SK-N-SH (cell line): Measurements from ENCODE around the gene ASIC4. TPM values are rescaled to one million over a fixed set of nuclear protein-coding genes. Genes with fewer than 3 reads are reported as not detected.
A peak's percentile ranks its signal among the peaks of the same experiment; 100 is the strongest.

Experiments
- CTCF ChIA-PET: fragments of 300-600, 350-600 bp; formaldehyde crosslinking; extraction: SDS; loops from one replicate; lab custom pipeline; 2021; lab: Yijun Ruan, JAX
- POLR2A ChIA-PET: fragments of 350-600 bp; sonication (Branson Sonifier 250); formaldehyde crosslinking; extraction: SDS; loops from one replicate; lab custom pipeline; 2020; ENCODE audit warnings: antibody characterized with exemption, inconsistent platforms; lab: Yijun Ruan, JAX
- DNase-seq: peaks from one replicate; pipeline ENCODE4 v3.0.0; 2012
- H2AFZ ChIP-seq: fragments of 200-600 bp; sonication (generic); 2 replicates; pipeline ENCODE4 v1.8.1; 2016; ENCODE audit warnings: antibody characterized with exemption, mild to moderate bottlenecking, low read depth
- H3F3A ChIP-seq: fragments of 200-600 bp; sonication (generic); replicated peaks from 2 replicates; pipeline ENCODE3; 2016; ENCODE audit warnings: antibody characterized with exemption, mild to moderate bottlenecking; ENCODE audit not compliant: insufficient read depth
- H3K27ac ChIP-seq, 2 experiments: fragments of 200-500 bp in 1 of 2; fragments of 200-600 bp in 1 of 2; sonication (Bioruptor generic) in 1 of 2; sonication (generic), shearing (Covaris generic) in 1 of 2; 2 replicates each; pipeline versions ENCODE4 v1.5.1 to v1.6.1; 2014 to 2016; ENCODE audit warnings: low read depth in 2 of 2, inconsistent platforms in 1 of 2, low read length in 1 of 2, mild to moderate bottlenecking in 1 of 2, mixed read lengths in 1 of 2
- H3K27me3 ChIP-seq: fragments of 200-600 bp; sonication (generic), shearing (Covaris generic); 2 replicates; pipeline ENCODE4 v1.6.1; 2016; ENCODE audit warnings: mixed run types; ENCODE audit not compliant: insufficient read depth
- H3K36me3 ChIP-seq, 2 experiments: fragments of 200-500 bp in 1 of 2; fragments of 200-600 bp in 1 of 2; sonication (Bioruptor generic) in 1 of 2; sonication (generic) in 1 of 2; replicated peaks in 1 of 2; 2 replicates each; pipeline versions ENCODE3 to v1.5.1; 2014 to 2016; ENCODE audit warnings: low read length in 1 of 2, mild to moderate bottlenecking in 1 of 2; ENCODE audit not compliant: insufficient read depth in 2 of 2, control insufficient read depth in 1 of 2
- H3K4me1 ChIP-seq, 2 experiments: fragments of 200-500 bp in 1 of 2; fragments of 200-600 bp in 1 of 2; sonication (Bioruptor generic) in 1 of 2; sonication (generic), shearing (Covaris generic) in 1 of 2; 2 replicates each; pipeline versions ENCODE4 v1.5.1 to v1.6.1; 2014 to 2016; ENCODE audit warnings: low read depth in 1 of 2, low read length in 1 of 2, mixed run types in 1 of 2; ENCODE audit not compliant: insufficient read depth in 2 of 2, control insufficient read depth in 1 of 2
- H3K4me2 ChIP-seq: fragments of 200-600 bp; sonication (generic), shearing (Covaris generic); 2 replicates; pipeline ENCODE4 v1.6.1; 2017; ENCODE audit warnings: mixed run types
- H3K4me3 ChIP-seq, 2 experiments: fragments of 200-500 bp in 1 of 2; fragments of 200-600 bp in 1 of 2; sonication (Bioruptor generic) in 1 of 2; sonication (generic), shearing (Covaris generic) in 1 of 2; 2 replicates each; pipeline versions ENCODE4 v1.5.1 to v1.8.1; 2014 to 2016; ENCODE audit warnings: low read depth in 2 of 2, inconsistent platforms in 1 of 2, low read length in 1 of 2, mild to moderate bottlenecking in 1 of 2, mixed read lengths in 1 of 2, moderate library complexity in 1 of 2
- H3K79me2 ChIP-seq: fragments of 200-600 bp; sonication (generic); 2 replicates; pipeline ENCODE4 v1.8.1; 2017; ENCODE audit warnings: mild to moderate bottlenecking; ENCODE audit not compliant: insufficient read depth
- H3K9ac ChIP-seq: fragments of 200-600 bp; sonication (generic); 2 replicates; pipeline ENCODE4 v1.6.1; 2017; ENCODE audit warnings: mixed run types
- H3K9me2 ChIP-seq: fragments of 200-600 bp; sonication (generic); 2 replicates; pipeline ENCODE4 v1.6.1; 2017; ENCODE audit warnings: mixed run types
- H3K9me3 ChIP-seq: fragments of 200-600 bp; sonication (generic); 2 replicates; pipeline ENCODE4 v1.6.1; 2017; ENCODE audit warnings: mixed run types, mild to moderate bottlenecking, moderate library complexity
- H4K20me1 ChIP-seq: fragments of 200-600 bp; sonication (generic); 2 replicates; pipeline ENCODE4 v1.6.1; 2017; ENCODE audit warnings: mild to moderate bottlenecking, mixed run types; ENCODE audit not compliant: insufficient read depth
- ELF1 ChIP-seq: IDR thresholded peaks from 2 replicates; pipeline ENCODE4 v1.4.0; 2012
- FOXM1 ChIP-seq: IDR thresholded peaks from 2 replicates; pipeline ENCODE4 v1.4.0; 2012; ENCODE audit warnings: low read depth, mild to moderate bottlenecking
- GABPA ChIP-seq: IDR thresholded peaks from 2 replicates; pipeline ENCODE4 v1.4.0; 2012; ENCODE audit warnings: low read depth, mild to moderate bottlenecking
- GATA2 ChIP-seq: sonication (generic); formaldehyde crosslinking; IDR thresholded peaks from 2 replicates; pipeline ENCODE4 v1.5.0; 2020; ENCODE audit warnings: mild to moderate bottlenecking, missing genetic modification reagents
- MEF2A ChIP-seq: IDR thresholded peaks from 2 replicates; pipeline ENCODE4 v1.4.0; 2012; ENCODE audit warnings: low read depth, borderline replicate concordance
- NFIC ChIP-seq: IDR thresholded peaks from 2 replicates; pipeline ENCODE4 v1.4.0; 2012; ENCODE audit warnings: borderline replicate concordance
- NRF1 ChIP-seq: IDR thresholded peaks from 2 replicates; pipeline ENCODE4 v1.6.1; 2012; ENCODE audit warnings: low read depth, mild to moderate bottlenecking, low read length
- RCOR1 ChIP-seq: fragments of 150-350 bp; IDR thresholded peaks from 2 replicates; pipeline ENCODE4 v1.6.1; 2017; ENCODE audit warnings: antibody characterized with exemption, low read length
- RFX5 ChIP-seq: IDR thresholded peaks from 2 replicates; pipeline ENCODE4 v1.6.1; 2012; ENCODE audit warnings: mild to moderate bottlenecking, improper control_type of control experiment, low read length
- SIN3A ChIP-seq: IDR thresholded peaks from 2 replicates; pipeline ENCODE4 v1.6.1; 2012; ENCODE audit warnings: low read depth, mild to moderate bottlenecking, low read length, moderate library complexity, borderline replicate concordance
- SMC3 ChIP-seq: IDR thresholded peaks from 2 replicates; pipeline ENCODE4 v1.6.1; 2012; ENCODE audit warnings: low read depth, low read length, improper control_type of control experiment
- WGBS: methylation state at CpG from one replicate; pipeline ENCODE4 v1.1.6; 2017; ENCODE audit warnings: low lambda C conversion rate; 5-methylcytosine and 5-hydroxymethylcytosine counted together
- polyA plus RNA-seq, 3 experiments: library from polyadenylated mRNA; depleted of rRNA; stranded (reverse); fragments of >200 nt; gene quantifications; 2 replicates each; pipeline ENCODE4 v1.2.3, GENCODE V29; 2012
- TF ChIP-seq, protein P1 (sequence below): fragments of 150-350 bp; IDR thresholded peaks from 2 replicates; pipeline ENCODE4 v1.6.1; 2016; ENCODE audit warnings: mild to moderate bottlenecking, low read depth, low read length
- TF ChIP-seq, protein P2 (sequence below): IDR thresholded peaks from 2 replicates; pipeline ENCODE4 v1.4.0; 2012; ENCODE audit warnings: low read depth
- TF ChIP-seq, protein P3 (sequence below): IDR thresholded peaks from 2 replicates; pipeline ENCODE4 v1.4.0; 2012; ENCODE audit warnings: low read depth, borderline replicate concordance
- TF ChIP-seq, protein P4 (sequence below): fragments of 200-600 bp; sonication (generic); IDR thresholded peaks from 2 replicates; pipeline ENCODE4 v1.6.1; 2017; ENCODE audit warnings: antibody characterized with exemption, mild to moderate bottlenecking, moderate library complexity

Gene ASIC4
- polyA plus RNA-seq, 1 of the 3 experiments (the other 2 are of a cell fraction) = 0.05 TPM

DNA sequence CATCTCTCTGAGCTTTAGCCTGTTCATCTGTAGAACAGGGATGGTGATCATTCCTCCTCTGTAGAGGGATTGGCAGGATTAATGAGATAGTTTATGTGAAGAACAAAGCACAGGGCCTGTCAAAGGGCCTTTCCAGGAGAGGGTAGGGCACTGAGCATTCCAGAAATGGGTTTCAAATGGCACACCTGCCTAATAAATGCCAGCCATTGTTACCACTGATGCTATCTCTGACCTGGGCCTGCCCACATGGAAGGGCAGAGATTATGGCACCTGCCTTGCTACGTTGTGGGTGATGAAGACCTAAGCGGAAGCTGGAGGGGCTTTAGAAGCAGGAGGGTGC is 46.6 kb upstream of the ASIC4 start:
- Histone ChIP-seq H4K20me1 (no peaks in the 10 kb centered on the region), H3K36me3 (peaks cover 30 to 56% of the 10 kb centered on the region in 2 experiments), H3K79me2 (no peaks in the 10 kb centered on the region), H3K9ac (no peak overlapping the region), H3K4me3 (no peak overlapping the region), H3K27ac (no peak overlapping the region), H3K9me3 (no peaks in the 10 kb centered on the region), H3K27me3 (no peaks in the 10 kb centered on the region), H3K9me2 (no peaks in the 10 kb centered on the region), H3K4me1 (peaks cover 12 to 17% of the 10 kb centered on the region in 2 experiments; a peak in 3 of 4 replicates), H3F3A (peaks cover 6% of the 10 kb centered on the region), H2AFZ (no peak overlapping the region), H3K4me2 (no peak overlapping the region)
- ChIA-PET POLR2A (interaction anchor here (0.7 to 1.3 kb wide), 3 partner anchors 15 to 79 kb away, joined by 3 to 4 read pairs (median 3); no protein-coding TSS in a partner anchor), CTCF (interaction anchor here (0.9 to 56.4 kb wide), 7 partner anchors 9 to 173 kb away, joined by 3 to 2824 read pairs (median 16); partner anchors contain the start of genes ASIC4, CHPF, GMPPA and TMEM198)
- WGBS = 94% methylated on average over 2 of the region's 2 CpGs
- TF ChIP-seq, protein P1, sequence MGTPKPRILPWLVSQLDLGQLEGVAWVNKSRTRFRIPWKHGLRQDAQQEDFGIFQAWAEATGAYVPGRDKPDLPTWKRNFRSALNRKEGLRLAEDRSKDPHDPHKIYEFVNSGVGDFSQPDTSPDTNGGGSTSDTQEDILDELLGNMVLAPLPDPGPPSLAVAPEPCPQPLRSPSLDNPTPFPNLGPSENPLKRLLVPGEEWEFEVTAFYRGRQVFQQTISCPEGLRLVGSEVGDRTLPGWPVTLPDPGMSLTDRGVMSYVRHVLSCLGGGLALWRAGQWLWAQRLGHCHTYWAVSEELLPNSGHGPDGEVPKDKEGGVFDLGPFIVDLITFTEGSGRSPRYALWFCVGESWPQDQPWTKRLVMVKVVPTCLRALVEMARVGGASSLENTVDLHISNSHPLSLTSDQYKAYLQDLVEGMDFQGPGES = no peak
- no peak for TF ChIP-seq NRF1
- no peak for TF ChIP-seq MEF2A
- no peak for TF ChIP-seq NFIC
- TF ChIP-seq, protein P2, sequence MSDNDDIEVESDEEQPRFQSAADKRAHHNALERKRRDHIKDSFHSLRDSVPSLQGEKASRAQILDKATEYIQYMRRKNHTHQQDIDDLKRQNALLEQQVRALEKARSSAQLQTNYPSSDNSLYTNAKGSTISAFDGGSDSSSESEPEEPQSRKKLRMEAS = no peak
- no peak for TF ChIP-seq RFX5
- TF ChIP-seq GATA2 (CRISPR knock-in tag) = no peak
- no peak for TF ChIP-seq GABPA
- TF ChIP-seq, protein P3, sequence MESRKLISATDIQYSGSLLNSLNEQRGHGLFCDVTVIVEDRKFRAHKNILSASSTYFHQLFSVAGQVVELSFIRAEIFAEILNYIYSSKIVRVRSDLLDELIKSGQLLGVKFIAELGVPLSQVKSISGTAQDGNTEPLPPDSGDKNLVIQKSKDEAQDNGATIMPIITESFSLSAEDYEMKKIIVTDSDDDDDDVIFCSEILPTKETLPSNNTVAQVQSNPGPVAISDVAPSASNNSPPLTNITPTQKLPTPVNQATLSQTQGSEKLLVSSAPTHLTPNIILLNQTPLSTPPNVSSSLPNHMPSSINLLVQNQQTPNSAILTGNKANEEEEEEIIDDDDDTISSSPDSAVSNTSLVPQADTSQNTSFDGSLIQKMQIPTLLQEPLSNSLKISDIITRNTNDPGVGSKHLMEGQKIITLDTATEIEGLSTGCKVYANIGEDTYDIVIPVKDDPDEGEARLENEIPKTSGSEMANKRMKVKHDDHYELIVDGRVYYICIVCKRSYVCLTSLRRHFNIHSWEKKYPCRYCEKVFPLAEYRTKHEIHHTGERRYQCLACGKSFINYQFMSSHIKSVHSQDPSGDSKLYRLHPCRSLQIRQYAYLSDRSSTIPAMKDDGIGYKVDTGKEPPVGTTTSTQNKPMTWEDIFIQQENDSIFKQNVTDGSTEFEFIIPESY = no peak
- TF ChIP-seq ELF1 = no peak
- TF ChIP-seq RCOR1 = no peak
- TF ChIP-seq SMC3 = no peak
- TF ChIP-seq SIN3A = no peak
- DNase-seq = no peak

DNA sequence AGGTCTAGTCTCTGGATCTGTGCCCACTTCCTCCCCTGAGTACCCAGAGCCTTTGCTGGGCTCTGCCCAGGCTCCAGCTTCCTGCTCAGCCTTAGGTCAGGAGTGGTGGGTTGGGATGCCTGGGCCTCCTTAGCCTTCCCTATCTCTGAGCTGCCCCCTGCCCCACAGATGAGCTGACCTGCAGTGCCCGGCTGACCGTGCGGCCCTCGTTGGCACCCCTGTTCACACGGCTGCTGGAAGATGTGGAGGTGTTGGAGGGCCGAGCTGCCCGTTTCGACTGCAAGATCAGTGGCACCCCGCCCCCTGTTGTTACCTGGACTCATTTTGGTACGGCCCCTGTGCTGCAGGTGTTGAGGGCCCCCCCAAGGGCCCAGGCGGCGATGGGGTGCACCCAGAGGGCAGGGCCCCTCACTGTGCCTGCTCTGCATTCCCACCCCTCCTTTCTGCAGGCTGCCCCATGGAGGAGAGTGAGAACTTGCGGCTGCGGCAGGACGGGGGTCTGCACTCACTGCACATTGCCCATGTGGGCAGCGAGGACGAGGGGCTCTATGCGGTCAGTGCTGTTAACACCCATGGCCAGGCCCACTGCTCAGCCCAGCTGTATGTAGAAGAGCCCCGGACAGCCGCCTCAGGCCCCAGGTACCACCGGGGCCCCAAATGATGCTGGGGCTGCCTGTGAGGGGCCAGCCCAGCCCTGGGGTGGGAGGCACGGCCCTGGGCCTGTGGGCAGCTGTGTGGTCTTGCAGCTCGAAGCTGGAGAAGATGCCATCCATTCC is 45.7 kb upstream of the ASIC4 start:
- WGBS = 96% methylated on average over 7 of the region's 23 CpGs

More for the DNA sequence above, 45.7 kb upstream of the ASIC4 start:
- ChIA-PET POLR2A (interaction anchor here (1.3 kb wide), 1 partner anchor 59 kb away, joined by 3 read pairs; no protein-coding TSS in a partner anchor), CTCF (interaction anchor here (0.9 to 56.4 kb wide), 7 partner anchors 8 to 174 kb away, joined by 3 to 2824 read pairs (median 16); partner anchors contain the start of genes ASIC4, CHPF, GMPPA and TMEM198)
- Histone ChIP-seq H3K79me2 (no peaks in the 10 kb centered on the region), H3K4me3 (no peak overlapping the region), H3F3A (peaks cover 4% of the 10 kb centered on the region), H2AFZ (no peak overlapping the region), H3K27me3 (no peaks in the 10 kb centered on the region), H3K9me2 (no peaks in the 10 kb centered on the region), H3K4me1 (peaks cover 12 to 26% of the 10 kb centered on the region in 2 experiments; a peak in 3 of 4 replicates), H3K9ac (no peak overlapping the region), H3K27ac (peak overlapping the region in 1 of 2 experiments; percentile 41; a peak in 1 of 4 replicates), H3K4me2 (peak overlapping the region; percentile 38; the same call in 1 of the 2 replicates), H3K9me3 (no peaks in the 10 kb centered on the region), H4K20me1 (no peaks in the 10 kb centered on the region), H3K36me3 (peaks cover 21 to 63% of the 10 kb centered on the region in 2 experiments)
- TF ChIP-seq, protein P4, sequence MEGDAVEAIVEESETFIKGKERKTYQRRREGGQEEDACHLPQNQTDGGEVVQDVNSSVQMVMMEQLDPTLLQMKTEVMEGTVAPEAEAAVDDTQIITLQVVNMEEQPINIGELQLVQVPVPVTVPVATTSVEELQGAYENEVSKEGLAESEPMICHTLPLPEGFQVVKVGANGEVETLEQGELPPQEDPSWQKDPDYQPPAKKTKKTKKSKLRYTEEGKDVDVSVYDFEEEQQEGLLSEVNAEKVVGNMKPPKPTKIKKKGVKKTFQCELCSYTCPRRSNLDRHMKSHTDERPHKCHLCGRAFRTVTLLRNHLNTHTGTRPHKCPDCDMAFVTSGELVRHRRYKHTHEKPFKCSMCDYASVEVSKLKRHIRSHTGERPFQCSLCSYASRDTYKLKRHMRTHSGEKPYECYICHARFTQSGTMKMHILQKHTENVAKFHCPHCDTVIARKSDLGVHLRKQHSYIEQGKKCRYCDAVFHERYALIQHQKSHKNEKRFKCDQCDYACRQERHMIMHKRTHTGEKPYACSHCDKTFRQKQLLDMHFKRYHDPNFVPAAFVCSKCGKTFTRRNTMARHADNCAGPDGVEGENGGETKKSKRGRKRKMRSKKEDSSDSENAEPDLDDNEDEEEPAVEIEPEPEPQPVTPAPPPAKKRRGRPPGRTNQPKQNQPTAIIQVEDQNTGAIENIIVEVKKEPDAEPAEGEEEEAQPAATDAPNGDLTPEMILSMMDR = no peak
- TF ChIP-seq, protein P2 = no peak
- TF ChIP-seq NFIC = no peak
- no peak for TF ChIP-seq FOXM1
- TF ChIP-seq, protein P1 = no peak
- DNase-seq = no peak
